K562 (cell line): Measurements from ENCODE around the gene NRP2. TPM values are rescaled to one million over a fixed set of nuclear protein-coding genes. Genes with fewer than 3 reads are reported as not detected.

Experiments
- ATAC-seq: fragments of 200-7000 bp; cut with Tn5 transposase; 3 replicates; pipeline ENCODE4 v1.9.1; 2020; ENCODE audit warnings: moderate library complexity
- BruUV-seq: library from RNA; stranded (reverse); fragments of 400-500 nt; replicated peaks from 2 replicates; lab custom pipeline; 2021; lab: Mats Ljungman, UMichigan
- CTCF ChIA-PET: fragments of 300-600 bp; formaldehyde crosslinking; extraction: SDS; loops from one replicate; lab custom pipeline; 2021; ENCODE audit warnings: low intra/inter-chr PET ratio; lab: Yijun Ruan, JAX
- POLR2A ChIA-PET: fragments of 300-600, 350-650 bp; sonication (Branson Sonifier 250); formaldehyde crosslinking; extraction: SDS; loops from one replicate; lab custom pipeline; 2021; ENCODE audit warnings: antibody characterized with exemption, inconsistent platforms; lab: Yijun Ruan, JAX
- DNase-seq, 4 experiments: peaks; one replicate each; pipeline versions ENCODE4 v3.0.0 to v3.0.0-alpha.2; 2011 to 2018; ENCODE audit warnings: low spot score in 3 of 4, mixed read lengths in 3 of 4; ENCODE audit errors: extremely low read depth in 1 of 4
- FAIRE-seq: peaks from 2 replicates; lab custom pipeline; 2011; peaks lifted over from hg19 to GRCh38; lab: Jason Lieb, UNC
- H2AFZ ChIP-seq: 2 replicates; pipeline ENCODE4 v1.6.0; 2011; ENCODE audit warnings: low read depth, low read length, control low read depth, inconsistent platforms
- H3K27ac ChIP-seq: fragments of 200-600 bp; 3 replicates; pipeline ENCODE4 v1.8.0; 2011; ENCODE audit warnings: low read depth, mild to moderate bottlenecking, control low read depth, inconsistent platforms, low read length, moderate library complexity, mixed read lengths; ENCODE audit errors: extremely low read depth
- H3K27me3 ChIP-seq, 2 experiments: fragments of 300-600 bp in 1 of 2; 2 replicates in 1 of 2; 3 replicates in 1 of 2; pipeline versions ENCODE4 v1.6.0 to v1.8.0; 2011; ENCODE audit warnings: inconsistent platforms in 2 of 2, low read length in 2 of 2, mild to moderate bottlenecking in 1 of 2, mixed read lengths in 1 of 2, moderate library complexity in 1 of 2; ENCODE audit not compliant: control insufficient read depth in 2 of 2, insufficient read depth in 2 of 2
- H3K36me3 ChIP-seq: fragments of 300-600 bp; 3 replicates; pipeline ENCODE4 v1.8.0; 2011; ENCODE audit warnings: mild to moderate bottlenecking, low read length, inconsistent platforms; ENCODE audit not compliant: control insufficient read depth, insufficient read depth
- H3K4me1 ChIP-seq, 2 experiments: fragments of 200-600 bp in 1 of 2; replicated peaks in 1 of 2; 2 replicates in 1 of 2; 3 replicates in 1 of 2; pipeline versions ENCODE4 v1.5.1 to v1.8.0; 2011; ENCODE audit warnings: inconsistent platforms in 2 of 2, low read length in 2 of 2, mild to moderate bottlenecking in 1 of 2, mixed read lengths in 1 of 2, moderate library complexity in 1 of 2; ENCODE audit not compliant: control insufficient read depth in 2 of 2, insufficient read depth in 2 of 2
- H3K4me2 ChIP-seq: 2 replicates; pipeline ENCODE4 v1.6.1; 2011; ENCODE audit warnings: low read length, control low read depth, inconsistent platforms, mixed read lengths; ENCODE audit not compliant: insufficient read depth
- H3K4me3 ChIP-seq: fragments of 200-600 bp; sonication (generic), shearing (Covaris generic); 2 replicates; pipeline ENCODE4 v1.5.1; 2016; ENCODE audit warnings: control low read depth, inconsistent platforms
- H3K79me2 ChIP-seq: fragments of 200-600 bp; 3 replicates; pipeline ENCODE4 v1.8.0; 2011; ENCODE audit warnings: low read length, inconsistent platforms; ENCODE audit not compliant: control insufficient read depth, insufficient read depth
- H3K9ac ChIP-seq, 2 experiments: 2 replicates each; pipeline versions ENCODE4 v1.6.0 to v1.6.1; 2011; ENCODE audit warnings: low read depth in 2 of 2, low read length in 2 of 2, control low read depth in 1 of 2, inconsistent platforms in 1 of 2, mild to moderate bottlenecking in 1 of 2, mixed read lengths in 1 of 2; ENCODE audit not compliant: insufficient read depth in 1 of 2
- H3K9me1 ChIP-seq: one replicate; pipeline ENCODE4 v1.6.0; 2011; ENCODE audit warnings: inconsistent platforms, mild to moderate bottlenecking, low read length, moderate library complexity; ENCODE audit not compliant: control insufficient read depth, insufficient read depth
- H3K9me3 ChIP-seq: replicated peaks from 2 replicates; pipeline ENCODE4 v1.5.1; 2011; ENCODE audit warnings: low read depth, low read length, inconsistent platforms; ENCODE audit not compliant: control insufficient read depth, insufficient read depth
- H4K20me1 ChIP-seq: replicated peaks from 2 replicates; pipeline ENCODE4 v1.6.1; 2011; ENCODE audit warnings: low read length, inconsistent platforms, mixed read lengths; ENCODE audit not compliant: control insufficient read depth, insufficient read depth
- WGBS: fragments of 100-300 bp; shearing (Covaris generic); methylation state at CpG from one replicate; pipeline ENCODE4 v1.1.6; 2016; ENCODE audit warnings: low coverage, mixed read lengths; ENCODE audit not compliant: insufficient coverage; ENCODE audit errors: missing lambda C conversion rate; 5-methylcytosine and 5-hydroxymethylcytosine counted together
- in situ Hi-C: fragments of 300-500 bp; cut with MboI; formaldehyde crosslinking; loops from 4 replicates; pipeline ENCODE4 v1.15.0; 2018; ENCODE audit warnings: inconsistent platforms, mixed read lengths
- intact Hi-C: fragments of 100-400 bp; cut with micrococcal nuclease; formaldehyde crosslinking; loops from 2 replicates; pipeline ENCODE4 v1.14.2; 2022
- polyA plus RNA-seq, 8 experiments: library from polyadenylated mRNA; depleted of rRNA in 4 of 8; stranded (reverse) in 5 of 8; unstranded in 3 of 8; fragments of >200 nt; fragmentation: Nextera tagmentation in 2 of 8; fragmentation: Illumina TruSeq in 1 of 8; extraction: Ambion mirVana in 2 of 8; extraction: Trizol in 1 of 8; gene quantifications; 2 replicates each; pipeline versions ENCODE4 v1.2.1 to v1.2.3, GENCODE V29; 2011 to 2014; ENCODE audit warnings: inconsistent platforms in 1 of 8, missing spikeins in 1 of 8
- total RNA-seq, 7 experiments: library from RNA; depleted of rRNA in 6 of 7; stranded (reverse); fragments of >200 nt in 6 of 7; fragmentation: Illumina TruSeq in 2 of 7; extraction: Trizol in 2 of 7; gene quantifications; 2 replicates each; pipeline versions ENCODE4 v1.2.1 to v1.2.3, GENCODE V29; 2011 to 2021; ENCODE audit warnings: low replicate concordance in 1 of 7
- TF ChIP-seq, protein P1 (sequence below): fragments of 450-650 bp; conservative IDR thresholded peaks from 2 replicates; pipeline ENCODE4 v1.6.1; 2016; ENCODE audit warnings: missing genetic modification characterization, low read depth, mild to moderate bottlenecking, control low read depth, missing compliant biosample characterization
- TF ChIP-seq, protein P2 (sequence below): sonication (generic); formaldehyde crosslinking; IDR thresholded peaks from 2 replicates; pipeline ENCODE4 v1.8.0; 2022; ENCODE audit warnings: missing genetic modification reagents, mild to moderate bottlenecking, moderate library complexity, borderline replicate concordance

Gene NRP2
- total and polyA plus RNA-seq, 9 of the 15 experiments (the other 6 are each of a cell fraction or from before 2014, with no cell fraction given): 0.05 to 0.31 (median 0.15) TPM; not detected in 5

DNA sequence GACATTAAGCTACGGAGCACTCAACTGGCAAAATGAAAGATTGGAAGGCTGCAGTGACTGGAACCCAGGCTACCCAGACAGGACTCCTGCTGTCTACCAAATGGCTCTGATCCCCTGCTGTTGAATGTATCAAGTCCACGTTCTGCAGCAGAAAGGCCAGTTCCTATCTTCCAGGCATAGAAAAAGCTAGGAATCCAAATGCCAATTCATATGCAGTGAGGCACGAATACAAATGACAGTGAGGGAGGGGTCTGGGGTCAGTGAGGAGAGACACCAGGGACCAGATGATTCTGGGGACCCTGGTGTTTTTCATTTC is 5.3 kb downstream of the NRP2 start (continued):
- TF ChIP-seq, protein P1, sequence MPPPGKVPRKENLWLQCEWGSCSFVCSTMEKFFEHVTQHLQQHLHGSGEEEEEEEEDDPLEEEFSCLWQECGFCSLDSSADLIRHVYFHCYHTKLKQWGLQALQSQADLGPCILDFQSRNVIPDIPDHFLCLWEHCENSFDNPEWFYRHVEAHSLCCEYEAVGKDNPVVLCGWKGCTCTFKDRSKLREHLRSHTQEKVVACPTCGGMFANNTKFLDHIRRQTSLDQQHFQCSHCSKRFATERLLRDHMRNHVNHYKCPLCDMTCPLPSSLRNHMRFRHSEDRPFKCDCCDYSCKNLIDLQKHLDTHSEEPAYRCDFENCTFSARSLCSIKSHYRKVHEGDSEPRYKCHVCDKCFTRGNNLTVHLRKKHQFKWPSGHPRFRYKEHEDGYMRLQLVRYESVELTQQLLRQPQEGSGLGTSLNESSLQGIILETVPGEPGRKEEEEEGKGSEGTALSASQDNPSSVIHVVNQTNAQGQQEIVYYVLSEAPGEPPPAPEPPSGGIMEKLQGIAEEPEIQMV: no peak
- TF ChIP-seq, all 486 proteins: peak for 0

GRCh38 chr2:205688417-205689200 is 6.3 kb downstream of the NRP2 start:
- no peak overlapping the region for H3K9ac ChIP-seq
- FAIRE-seq: no peak
- ChIA-PET POLR2A (no interaction called here), CTCF (no interaction called here)
- TF ChIP-seq, protein P2, sequence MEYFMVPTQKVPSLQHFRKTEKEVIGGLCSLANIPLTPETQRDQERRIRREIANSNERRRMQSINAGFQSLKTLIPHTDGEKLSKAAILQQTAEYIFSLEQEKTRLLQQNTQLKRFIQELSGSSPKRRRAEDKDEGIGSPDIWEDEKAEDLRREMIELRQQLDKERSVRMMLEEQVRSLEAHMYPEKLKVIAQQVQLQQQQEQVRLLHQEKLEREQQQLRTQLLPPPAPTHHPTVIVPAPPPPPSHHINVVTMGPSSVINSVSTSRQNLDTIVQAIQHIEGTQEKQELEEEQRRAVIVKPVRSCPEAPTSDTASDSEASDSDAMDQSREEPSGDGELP: no peak
- H3K9me1 ChIP-seq: no peaks in the 10 kb centered on the region
- no peak for DNase-seq
- intact Hi-C loops (no loop called here), in situ Hi-C loops (loop anchor here (25.0 kb wide), 1 partner anchor 1426 kb away; no protein-coding TSS in a partner anchor)
- H3K27ac ChIP-seq: no peak overlapping the region
- H3K79me2 ChIP-seq: no peaks in the 10 kb centered on the region
- no peaks in the 10 kb centered on the region for H3K36me3 ChIP-seq
- no peak overlapping the region for H3K4me3 ChIP-seq
- H2AFZ ChIP-seq: no peak overlapping the region
- peaks cover 0 to 5% of the 10 kb centered on the region in 2 experiments; a peak in 2 of 5 replicates for H3K4me1 ChIP-seq
- no peak overlapping the region for H3K4me2 ChIP-seq
- no peaks in the 10 kb centered on the region for H3K9me3 ChIP-seq
- no TSS peak for BruUV-seq
- peaks cover 3 to 29% of the 10 kb centered on the region in 2 experiments; a peak in 3 of 5 replicates for H3K27me3 ChIP-seq
- 0% methylated on average over 1 of the region's 4 CpGs for WGBS
- no peak for ATAC-seq
- no peaks in the 10 kb centered on the region for H4K20me1 ChIP-seq
